Kidney epithelial cell (primary cell): ENCODE measurements around the gene CAMK2D. TPM values are rescaled to one million over a fixed set of nuclear protein-coding genes. Genes with fewer than 3 reads are reported as not detected.

Experiments
- DNase-seq: peaks from one replicate; pipeline ENCODE4 v3.0.0-alpha.2; 2010; ENCODE audit warnings: low read depth
- H3K27me3 ChIP-seq: 2 replicates; pipeline ENCODE4 v1.6.0; 2011; ENCODE audit warnings: low read length; ENCODE audit not compliant: control insufficient read depth, insufficient read depth
- H3K36me3 ChIP-seq: 2 replicates; pipeline ENCODE4 v1.5.1; 2011; ENCODE audit warnings: low read length; ENCODE audit not compliant: control insufficient read depth, insufficient read depth
- H3K4me3 ChIP-seq: 2 replicates; pipeline ENCODE4 v1.5.1; 2011; ENCODE audit warnings: low read depth, mild to moderate bottlenecking, control low read depth, low read length
- CTCF ChIP-seq: IDR thresholded peaks from 2 replicates; pipeline ENCODE4 v1.5.1; 2011; ENCODE audit warnings: mild to moderate bottlenecking, moderate library complexity, low read length, control low read depth, inconsistent platforms; ENCODE audit not compliant: insufficient read depth, poor library complexity, severe bottlenecking
- total RNA-seq: library from RNA; depleted of rRNA; stranded (reverse); fragments of >200 nt; gene quantifications from 2 replicates; pipeline ENCODE4 v1.2.3, GENCODE V29; 2015

Gene CAMK2D
- total RNA-seq, 1 donor from 2014 or later: 36.2 TPM

GRCh38 chr4:113471146-113471860 is 290.2 kb downstream of the CAMK2D start:
- TF ChIP-seq CTCF: no peak
- no peak overlapping the region for H3K4me3 ChIP-seq
- DNase-seq: no peak
- H3K27me3 ChIP-seq: no peaks in the 10 kb centered on the region
- H3K36me3 ChIP-seq: no peaks in the 10 kb centered on the region

DNA sequence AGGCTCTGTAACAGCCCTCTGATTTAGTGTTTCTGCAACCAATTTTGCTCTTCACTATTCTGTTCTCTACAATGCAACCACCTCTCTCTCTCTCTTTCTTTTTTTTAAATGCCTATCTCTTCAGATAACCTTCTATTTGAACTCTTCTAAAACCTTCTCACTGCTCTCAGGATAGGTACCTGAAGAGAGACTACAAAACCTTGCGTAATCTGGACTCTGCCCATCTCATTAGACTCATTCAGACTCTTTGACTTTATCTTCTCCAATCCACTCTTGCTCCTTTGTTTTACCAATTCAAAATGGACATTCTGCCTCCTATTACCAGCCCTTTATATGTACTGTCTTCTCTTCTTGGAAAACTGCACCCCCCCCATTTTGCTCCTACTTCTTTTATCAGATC is 291.6 kb downstream of the CAMK2D start:
- TF ChIP-seq CTCF: no peak
- Histone ChIP-seq H3K4me3 (no peak overlapping the region), H3K27me3 (no peaks in the 10 kb centered on the region), H3K36me3 (no peaks in the 10 kb centered on the region)
- no peak for DNase-seq

DNA sequence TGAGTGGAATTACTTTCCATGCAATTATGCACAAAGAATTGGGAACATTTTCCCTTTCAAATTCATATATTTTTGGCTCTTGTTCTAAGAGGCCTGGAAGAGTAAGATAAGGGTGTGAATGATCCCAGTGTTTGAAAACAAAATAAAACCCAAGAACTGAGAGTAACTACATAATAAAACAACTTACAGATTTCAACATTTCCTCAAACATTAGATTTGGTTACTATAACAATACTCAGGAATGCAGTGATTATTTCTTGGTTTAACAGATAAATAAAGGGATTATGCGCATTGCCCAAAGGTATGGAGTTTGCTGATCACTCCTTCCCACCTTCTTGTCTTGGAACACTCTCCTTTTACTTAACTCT is 292.5 kb downstream of the CAMK2D start:
- DNase-seq: no peak
- no peak for TF ChIP-seq CTCF
- Histone ChIP-seq H3K36me3 (no peaks in the 10 kb centered on the region), H3K4me3 (no peak overlapping the region), H3K27me3 (no peaks in the 10 kb centered on the region)

DNA sequence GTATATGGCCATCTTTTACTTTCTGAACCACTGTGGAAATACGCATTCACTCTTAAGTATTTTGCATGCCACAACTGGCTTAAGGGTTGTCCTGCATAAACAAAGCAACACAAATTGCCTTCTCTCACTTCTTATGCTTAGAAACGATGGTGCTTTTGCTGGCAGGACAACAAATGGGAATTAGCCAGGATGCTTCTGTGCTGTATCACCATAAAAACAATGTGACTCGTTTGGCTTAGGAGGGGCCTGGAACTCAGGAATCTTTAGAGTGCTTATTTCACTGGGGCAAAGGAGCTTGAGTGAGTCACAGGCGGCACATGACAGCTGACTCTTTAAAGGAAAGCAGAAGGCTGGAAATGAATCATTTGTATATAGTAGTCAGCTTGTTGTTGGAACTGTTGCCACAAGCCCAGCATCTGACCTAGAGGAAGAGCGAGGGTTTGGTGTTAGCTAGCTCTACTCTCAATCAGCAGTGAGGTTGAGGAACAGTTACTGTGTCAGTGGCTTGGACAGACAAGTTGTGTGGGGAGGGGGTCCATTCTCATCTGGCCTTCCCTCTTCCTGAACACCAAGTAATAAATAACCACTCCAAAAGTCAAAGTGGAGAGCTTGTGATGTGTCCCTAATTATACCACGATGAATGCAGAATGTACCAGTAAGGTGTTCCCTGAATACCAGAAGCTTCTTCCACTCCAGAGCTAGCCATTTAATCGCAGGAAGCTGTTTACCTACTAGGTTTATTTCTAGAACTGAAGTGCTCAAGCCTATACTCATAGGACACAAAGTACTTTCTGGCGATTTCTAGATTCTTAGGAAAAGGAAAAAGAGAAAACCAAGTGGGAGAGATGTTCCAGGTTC is 293.1 kb downstream of the CAMK2D start:
- H3K36me3 ChIP-seq: no peaks in the 10 kb centered on the region
- H3K27me3 ChIP-seq: no peaks in the 10 kb centered on the region
- TF ChIP-seq CTCF: no peak
- H3K4me3 ChIP-seq: no peak overlapping the region
- DNase-seq: peak; percentile 99

GRCh38 chr4:113467581-113467980 is 294.0 kb downstream of the CAMK2D start:
- H3K4me3 ChIP-seq: no peak overlapping the region
- no peak for DNase-seq
- TF ChIP-seq CTCF: no peak
- no peaks in the 10 kb centered on the region for H3K36me3 ChIP-seq
- no peaks in the 10 kb centered on the region for H3K27me3 ChIP-seq
